ENCODE data around the gene GMPR. TPM values are rescaled to one million over a fixed set of nuclear protein-coding genes. Genes with fewer than 3 reads are reported as not detected.
A peak's percentile ranks its signal among the peaks of the same experiment; 100 is the strongest.

The GMPR gene
- total RNA-seq (2014; rRNA removed; shearing (Covaris generic)): 0.08 and 0.55 TPM in 2 replicates

DNA sequence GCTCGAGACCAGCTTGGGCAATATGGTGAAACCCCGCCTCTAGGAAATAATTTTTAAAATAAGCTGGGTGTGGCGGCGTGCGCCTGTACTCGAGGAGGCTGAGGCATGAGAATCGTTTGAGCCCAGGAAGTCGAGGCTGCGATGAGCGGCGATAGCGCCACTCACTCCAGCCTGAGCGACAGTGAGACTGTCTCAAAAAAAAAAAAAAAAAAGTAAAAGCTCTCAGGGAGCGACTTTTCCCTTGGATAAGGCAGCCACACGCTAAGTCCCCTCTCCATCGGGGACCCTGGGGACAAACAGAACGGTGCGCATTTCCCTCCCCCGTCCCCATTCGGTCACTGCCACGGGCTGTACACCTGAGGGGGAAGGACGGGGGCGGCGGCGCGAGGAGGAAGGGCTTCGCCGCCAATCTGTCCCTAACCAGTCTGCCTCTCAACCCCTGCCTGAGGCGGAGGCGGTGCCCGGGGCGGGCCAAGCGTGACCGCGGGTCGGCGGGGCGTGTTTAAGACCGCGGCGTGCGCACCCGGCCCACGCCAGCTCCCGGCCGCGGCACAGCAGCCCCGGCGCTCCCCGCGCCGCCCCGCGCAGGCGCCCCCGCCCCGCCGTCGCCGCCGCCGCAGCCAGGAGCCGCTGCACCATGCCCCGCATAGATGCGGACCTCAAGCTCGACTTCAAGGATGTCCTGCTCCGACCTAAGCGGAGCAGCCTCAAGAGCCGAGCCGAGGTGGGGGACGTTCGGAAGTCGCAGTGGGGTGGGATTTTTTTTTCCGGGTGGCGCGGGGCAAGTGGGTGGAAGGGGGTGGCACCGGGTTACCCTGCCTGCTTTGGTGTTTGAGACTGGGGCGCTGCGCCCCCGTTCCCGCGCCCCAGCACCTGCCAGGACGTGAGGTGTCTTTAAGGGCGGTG lies at the start of gene GMPR:
GMPR (plus strand) TSS at position 531 of the 906 bp plus-strand sequence; CDS start at position 638, 107 bp downstream.
- no peak for DNase-seq (ENCODE audit: low spot score)

- DNase-seq (ENCODE audit: low spot score): no peak
These were observed 48.2 kb upstream of the GMPR start for GRCh38 chr6:16190214-16190613.

DNA sequence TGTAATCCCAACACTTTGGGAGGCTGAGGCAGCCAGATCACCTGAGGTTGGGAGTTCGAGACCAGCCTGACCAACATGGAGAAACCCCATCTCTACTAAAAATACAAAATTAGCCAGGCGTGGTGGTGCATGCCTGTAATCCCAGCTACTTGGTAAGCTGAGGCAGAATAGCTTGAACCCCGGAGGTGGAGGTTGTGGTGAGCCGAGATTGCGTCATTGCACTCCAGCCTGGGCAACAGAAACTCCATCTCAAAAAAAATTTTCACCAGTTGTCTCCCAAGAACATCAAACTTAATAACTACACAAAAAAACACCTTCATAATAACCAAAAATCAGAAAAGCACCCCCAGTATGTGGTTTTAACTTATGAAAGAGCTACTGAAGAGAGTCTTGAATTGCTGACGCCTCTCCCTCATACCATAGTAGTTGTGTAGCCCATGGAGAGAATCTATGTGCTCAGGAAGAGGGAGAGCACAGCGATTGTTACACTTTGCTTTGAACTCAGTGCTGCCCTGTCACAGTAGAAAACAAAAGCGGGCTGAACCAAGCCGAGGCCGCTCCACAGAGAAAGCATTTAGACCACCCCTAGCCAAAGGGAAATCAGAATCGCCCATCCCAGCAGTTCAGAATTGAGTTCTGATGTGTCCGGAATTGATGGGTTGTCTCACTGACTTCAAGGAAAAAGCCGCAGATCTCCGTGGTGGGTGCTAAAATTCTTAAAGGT lies 42.0 kb upstream of the GMPR start:
- no peak for DNase-seq (ENCODE audit: low spot score)

GRCh38 chr6:16196984-16197546 lies 41.3 kb upstream of the GMPR start:
- DNase-seq (ENCODE audit: low spot score): no peak

- DNase-seq (ENCODE audit: low spot score): no peak
These were observed 40.2 kb upstream of the GMPR start for GRCh38 chr6:16198061-16198705.

- DNase-seq (ENCODE audit: low spot score): no peak
These were observed 38.6 kb upstream of the GMPR start for GRCh38 chr6:16199804-16200203.

DNA sequence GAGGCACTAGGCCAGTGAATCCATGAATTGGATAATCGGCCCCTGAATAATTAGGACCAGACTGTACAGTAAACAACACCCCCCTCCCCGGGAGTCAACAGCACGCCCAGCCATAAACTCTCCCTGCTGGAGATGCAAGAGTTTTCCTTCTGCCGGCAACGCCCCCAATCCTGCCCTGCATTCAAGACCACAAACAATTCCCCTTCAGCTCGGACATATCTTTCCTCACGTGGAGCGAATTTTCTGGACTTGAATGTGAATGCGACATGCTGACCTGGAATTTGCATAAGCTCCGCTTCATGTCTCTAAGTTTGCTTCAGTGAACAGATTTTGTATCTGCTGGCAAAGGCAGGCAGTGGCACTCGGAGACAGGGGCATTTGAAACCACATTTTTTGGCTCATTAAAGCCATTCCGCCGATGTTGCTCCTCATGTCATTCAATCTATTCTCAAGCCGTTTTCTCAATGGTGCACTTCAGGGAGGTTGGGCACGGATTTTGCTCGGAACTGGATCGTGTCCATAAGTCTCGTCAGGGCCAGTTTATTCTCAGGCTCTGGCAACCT lies 38.0 kb upstream of the GMPR start:
- no peak for DNase-seq (ENCODE audit: low spot score)

GRCh38 chr6:16201706-16202105 lies 36.7 kb upstream of the GMPR start:
- no peak for DNase-seq (ENCODE audit: low spot score)

GRCh38 chr6:16204653-16205376 lies 33.6 kb upstream of the GMPR start:
- no peak for DNase-seq (ENCODE audit: low spot score)

DNA sequence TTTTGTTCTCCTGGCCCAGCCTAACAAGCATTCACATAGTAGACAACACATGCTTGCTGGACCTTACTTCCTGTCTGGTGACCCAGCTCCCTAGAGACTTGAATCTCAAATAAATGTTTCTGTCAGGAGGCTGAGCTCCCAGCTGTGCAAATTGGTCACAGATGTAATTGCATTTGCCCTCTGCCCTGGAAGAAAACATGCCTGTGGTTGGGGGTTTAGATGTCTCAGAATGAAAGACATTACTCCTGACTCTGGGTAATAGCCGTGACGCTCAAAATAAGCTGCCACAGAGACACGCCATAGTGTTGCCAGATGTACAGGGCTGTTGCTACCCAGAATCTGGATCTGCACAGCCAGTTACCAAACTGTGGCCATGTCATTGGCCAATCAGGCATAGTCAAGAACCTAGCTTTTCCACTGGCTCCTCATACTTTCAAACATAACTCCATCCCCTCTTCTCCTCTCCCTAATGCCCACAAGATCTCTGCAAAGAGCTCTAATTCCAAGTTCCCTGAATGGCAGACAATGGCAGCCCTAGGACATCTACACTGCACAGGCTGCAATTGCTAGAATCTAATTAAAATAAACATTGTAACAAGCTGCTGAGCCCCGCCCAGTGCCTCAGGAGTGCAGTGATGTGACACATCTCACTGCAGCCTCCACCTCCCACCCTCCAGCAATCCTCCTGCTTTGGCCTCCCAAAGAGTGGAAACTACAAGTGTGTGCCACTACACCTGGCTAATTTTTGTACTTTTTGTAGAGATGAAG lies 32.8 kb upstream of the GMPR start:
- no peak for DNase-seq (ENCODE audit: low spot score)

GRCh38 chr6:16206595-16207037 lies 31.8 kb upstream of the GMPR start:
- peak; percentile 74 for DNase-seq (ENCODE audit: low spot score)

- DNase-seq (ENCODE audit: low spot score): no peak
These were observed 29.4 kb upstream of the GMPR start for GRCh38 chr6:16208989-16209388.

- DNase-seq (ENCODE audit: low spot score): no peak
These were observed 28.8 kb upstream of the GMPR start for GRCh38 chr6:16209539-16209938.

GRCh38 chr6:16212276-16212675 lies 26.1 kb upstream of the GMPR start:
- no peak for DNase-seq (ENCODE audit: low spot score)

GRCh38 chr6:16216501-16217155 lies 21.8 kb upstream of the GMPR start:
- no peak for DNase-seq (ENCODE audit: low spot score)

DNA sequence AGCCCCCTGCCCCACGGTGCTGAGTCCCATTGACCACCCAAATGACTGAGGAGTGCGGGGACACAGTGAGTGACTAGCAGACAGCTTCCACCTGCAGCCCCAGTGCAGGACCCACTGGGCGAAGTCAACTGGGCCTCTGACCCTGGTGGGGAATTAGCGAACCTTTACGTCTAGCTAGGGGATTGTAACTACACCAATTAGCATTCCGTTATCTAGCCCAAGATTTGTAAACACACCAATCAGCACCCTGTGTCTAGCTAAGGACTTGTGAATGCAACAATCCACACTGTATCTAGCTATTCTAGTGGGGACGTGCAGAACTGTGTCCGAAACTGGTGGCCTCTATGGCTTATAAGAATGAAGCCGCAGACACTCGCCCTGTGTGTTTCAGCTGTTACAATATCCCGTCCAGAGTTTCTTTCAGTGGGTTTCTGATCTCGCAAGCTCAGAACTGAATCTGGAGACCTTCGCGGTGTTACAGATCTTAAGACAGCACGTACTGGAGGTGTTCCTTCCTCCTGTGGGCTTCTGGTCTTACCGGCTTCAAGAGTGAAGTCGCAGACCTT lies 21.1 kb upstream of the GMPR start:
- no peak for DNase-seq (ENCODE audit: low spot score)

DNA sequence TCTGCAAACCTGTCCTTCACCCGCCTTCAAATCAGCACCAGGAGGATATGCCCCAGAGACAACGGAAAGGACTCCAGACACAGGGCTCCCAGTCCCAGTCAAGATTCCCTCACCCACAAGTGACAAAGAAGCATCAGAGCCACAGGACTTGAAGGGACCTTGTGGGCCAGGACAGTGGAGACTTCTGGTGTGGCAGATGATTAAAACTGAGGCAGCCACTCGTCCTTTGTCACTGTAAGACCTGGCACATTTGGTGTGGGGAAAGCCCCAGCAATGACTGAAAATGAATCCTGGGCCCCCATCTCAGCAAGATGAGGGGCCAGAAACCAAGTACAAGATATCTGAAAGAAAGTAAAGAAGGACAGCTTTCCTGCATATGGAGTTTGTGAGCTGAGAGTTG lies 15.6 kb upstream of the GMPR start:
- DNase-seq (ENCODE audit: low spot score): no peak

- DNase-seq (ENCODE audit: low spot score): no peak
These were observed 15.0 kb upstream of the GMPR start for GRCh38 chr6:16223362-16223761.

GRCh38 chr6:16224409-16224808 lies 14.0 kb upstream of the GMPR start:
- no peak for DNase-seq (ENCODE audit: low spot score)

Data from HT-29 (cell line).